Heart left ventricle (tissue), 13 donors: ENCODE data around the gene NCAPH2.

Experiments used
- CTCF ChIP-seq, 12 donors: fragments of 200-600 bp; sonication (generic) in 4 of 12; IDR thresholded peaks; one replicate each; pipeline versions ENCODE4 v1.5.0 to v1.8.0; 2018 to 2022; ENCODE audit warnings: antibody characterized with exemption in 12 of 12, mild to moderate bottlenecking in 5 of 12
- POLR2A ChIP-seq, 2 donors: fragments of 450-650 bp; IDR thresholded peaks; one replicate each; pipeline ENCODE4 v1.6.1; 2017; ENCODE audit warnings: antibody characterized with exemption in 2 of 2, mild to moderate bottlenecking in 2 of 2, moderate library complexity in 2 of 2
- donor health status: ischemic (EF 13 %, LVEDD 7.1; RV severe dilation, severe dysfunction).
- donor health status: DM: no; HTN: yes; CAD: no.
- donor health status: DM: no; HTN: no; CAD: no.
- donor health status: ischemic (EF 25% LVEDD 6.9; RV normal size, moderate dysfunction).
- donor health status: ischemic (EF 25% LVEDD 5.7; RV mildly dilated, moderate dysfunction).
- donor health status: ischemic (EF 35%, LVEDD 5.7; RV mildly dilated, moderate dysfunction).
- donor health status: nonischemic (EF 11% LVEDD 7.7; RV severe dilation, severe dysfunction).
- donor health status: DM: yes; HTN: yes; CAD: no.
- donor health status: PGD.
- donor health status: ischemic (EF 29% LVEDD 5.4; RV normal size, mild dysfunction).
- donor health status: nonischemic (EF 23%, LVEDD 6.1; RV moderate dilation, normal function).

- TF ChIP-seq POLR2A (IDR thresholded peaks at IDR 0.05) (no peak), CTCF (IDR thresholded peaks at IDR 0.05) (no peak)
Observed at GRCh38 chr22:50528682-50529415, 20.8 kb downstream of the NCAPH2 start.
